Bronchial epithelial cell (primary cell): ENCODE data around the gene PCBD1. TPM values are rescaled to one million over a fixed set of nuclear protein-coding genes. Genes with fewer than 3 reads are reported as not detected.
A peak's percentile ranks its signal among the peaks of the same experiment; 100 is the strongest.

ENCODE experiments used
- DNase-seq: peaks from one replicate; pipeline ENCODE4 v3.0.0-alpha.2; 2010; ENCODE audit warnings: low read depth
- FAIRE-seq: peaks from 2 replicates; lab custom pipeline; 2011; peaks lifted over from hg19 to GRCh38; lab: Jason Lieb, UNC
- H3K27me3 ChIP-seq: 2 replicates; pipeline ENCODE4 v1.5.1; 2011; ENCODE audit warnings: low read length; ENCODE audit not compliant: control insufficient read depth, insufficient read depth
- H3K36me3 ChIP-seq: 2 replicates; pipeline ENCODE4 v1.5.1; 2011; ENCODE audit warnings: low read length; ENCODE audit not compliant: control insufficient read depth, insufficient read depth
- H3K4me3 ChIP-seq: 2 replicates; pipeline ENCODE4 v1.5.1; 2011; ENCODE audit warnings: mild to moderate bottlenecking, low read depth, low read length, control low read depth
- CTCF ChIP-seq: IDR thresholded peaks from 2 replicates; pipeline ENCODE4 v1.5.1; 2011; ENCODE audit warnings: mild to moderate bottlenecking, moderate library complexity, low read length, control low read depth, inconsistent platforms; ENCODE audit not compliant: insufficient read depth, severe bottlenecking
- total RNA-seq: library from RNA; depleted of rRNA; stranded (reverse); fragments of >200 nt; gene quantifications from 2 replicates; pipeline ENCODE4 v1.2.1, GENCODE V29; 2014

PCBD1 gene
- total RNA-seq, 1 donor from 2014 or later: 16.1 TPM

GRCh38 chr10:70934701-70935100 is 46.3 kb upstream of the PCBD1 start:
- FAIRE-seq (no peak), DNase-seq (no peak)
- no peak for TF ChIP-seq CTCF
- Histone ChIP-seq H3K4me3 (no peak overlapping the region), H3K27me3 (peaks cover 5% of the 10 kb centered on the region), H3K36me3 (no peaks in the 10 kb centered on the region)

GRCh38 chr10:70932392-70933196 is 44.2 kb upstream of the PCBD1 start:
- H3K4me3 ChIP-seq: no peak overlapping the region
- no peak for TF ChIP-seq CTCF
- FAIRE-seq (no peak), DNase-seq (no peak)
- no peaks in the 10 kb centered on the region for H3K36me3 ChIP-seq
- H3K27me3 ChIP-seq: peaks cover 3% of the 10 kb centered on the region

- Histone ChIP-seq H3K27me3 (peaks cover 3% of the 10 kb centered on the region), H3K4me3 (no peak overlapping the region), H3K36me3 (no peaks in the 10 kb centered on the region)
- no peak for TF ChIP-seq CTCF
- DNase-seq (peak; percentile 77), FAIRE-seq (peak; percentile 23)
Observed at GRCh38 chr10:70931168-70931815, 42.9 kb upstream of the PCBD1 start.

- Histone ChIP-seq H3K36me3 (no peaks in the 10 kb centered on the region), H3K27me3 (peaks cover 3% of the 10 kb centered on the region), H3K4me3 (no peak overlapping the region)
- no peak for DNase-seq
- peak; percentile 77 for FAIRE-seq
- no peak for TF ChIP-seq CTCF
Observed at GRCh38 chr10:70930263-70931000, 42.1 kb upstream of the PCBD1 start.

GRCh38 chr10:70928140-70928539 is 39.8 kb upstream of the PCBD1 start:
- Histone ChIP-seq H3K27me3 (peaks cover 8% of the 10 kb centered on the region), H3K36me3 (no peaks in the 10 kb centered on the region), H3K4me3 (no peak overlapping the region)
- no peak for TF ChIP-seq CTCF
- DNase-seq (no peak), FAIRE-seq (peak; percentile 7)
